GM12864 (cell line): ENCODE measurements around the gene OTUD5.

Experiments used
- DNase-seq: peaks from one replicate; pipeline ENCODE4 v3.0.0-alpha.2; 2011; ENCODE audit warnings: low read depth
- H3K4me3 ChIP-seq: 2 replicates; pipeline ENCODE4 v1.5.1; 2011; ENCODE audit warnings: mild to moderate bottlenecking, low read depth, low read length, control low read depth
- CTCF ChIP-seq: IDR thresholded peaks from 2 replicates; pipeline ENCODE4 v1.5.1; 2011; ENCODE audit warnings: low read depth, mild to moderate bottlenecking, moderate library complexity, low read length, control low read depth, inconsistent platforms; ENCODE audit errors: missing control alignments

OTUD5 gene

GRCh38 chrX:48917139-48918001, 40.0 kb downstream of the OTUD5 start:
- TF ChIP-seq CTCF: peak; percentile 83
- H3K4me3 ChIP-seq: peak overlapping the region; percentile 88
- DNase-seq: peak; percentile 66

GRCh38 chrX:48914593-48915493, 42.6 kb downstream of the OTUD5 start:
- no peak for DNase-seq
- H3K4me3 ChIP-seq: peak overlapping the region; percentile 88
- TF ChIP-seq CTCF: no peak

GRCh38 chrX:48913605-48914366, 43.6 kb downstream of the OTUD5 start:
- TF ChIP-seq CTCF: no peak
- DNase-seq: no peak
- H3K4me3 ChIP-seq: no peak overlapping the region

GRCh38 chrX:48911412-48912182, 45.8 kb downstream of the OTUD5 start, which contains the start of gene SLC35A2:
SLC35A2 (minus strand) TSS chrX:48911646; CDS start chrX:48911636, 10 bp downstream.
- H3K4me3 ChIP-seq: peak within 1 kb of the TSS; percentile 82
- TF ChIP-seq CTCF: no peak

GRCh38 chrX:48910926-48911411, 46.4 kb downstream of the OTUD5 start:
- no peak for DNase-seq
- H3K4me3 ChIP-seq: peak overlapping the region; percentile 82
- no peak for TF ChIP-seq CTCF

More at GRCh38 chrX:48911412-48912182, 45.8 kb downstream of the OTUD5 start, which contains the start of gene SLC35A2:
- no peak for DNase-seq
